Neural progenitor cell (in vitro differentiated cells): ENCODE measurements around the gene RIMKLA. TPM values are rescaled to one million over a fixed set of nuclear protein-coding genes. Genes with fewer than 3 reads are reported as not detected.

ENCODE experiments used
- DNase-seq: peaks from one replicate; pipeline ENCODE4 v3.0.0-alpha.2; 2016; ENCODE audit warnings: low spot score
- H2AFZ ChIP-seq: fragments of 200-600 bp; sonication (generic); replicated peaks from 2 replicates; pipeline ENCODE4 v1.6.1; 2016; ENCODE audit warnings: antibody characterized with exemption
- H3F3A ChIP-seq: fragments of 200-600 bp; sonication (generic); 2 replicates; pipeline ENCODE4 v1.6.1; 2016; ENCODE audit warnings: antibody characterized with exemption, low read depth
- H3K27ac ChIP-seq: fragments of 200-600 bp; sonication (generic); 2 replicates; pipeline ENCODE4 v1.5.1; 2016; ENCODE audit warnings: mild to moderate bottlenecking
- H3K27me3 ChIP-seq: fragments of 200-600 bp; sonication (generic); 2 replicates; pipeline ENCODE4 v1.6.1; 2016; ENCODE audit warnings: mild to moderate bottlenecking, moderate library complexity
- H3K36me3 ChIP-seq: fragments of 200-600 bp; sonication (generic); 2 replicates; pipeline ENCODE4 v1.5.1; 2016
- H3K4me1 ChIP-seq: fragments of 200-600 bp; sonication (generic); 2 replicates; pipeline ENCODE4 v1.6.1; 2016; ENCODE audit warnings: mixed run types
- H3K4me2 ChIP-seq: fragments of 200-600 bp; sonication (generic); 2 replicates; pipeline ENCODE4 v1.6.1; 2016
- H3K4me3 ChIP-seq: fragments of 200-600 bp; sonication (generic); 2 replicates; pipeline ENCODE4 v1.5.1; 2016
- H3K79me2 ChIP-seq: fragments of 200-600 bp; sonication (generic); 2 replicates; pipeline ENCODE4 v1.6.1; 2016; ENCODE audit warnings: low read depth
- H3K9ac ChIP-seq: fragments of 200-600 bp; sonication (generic); 2 replicates; pipeline ENCODE4 v1.6.1; 2016
- H3K9me3 ChIP-seq: fragments of 200-600 bp; sonication (generic); 2 replicates; pipeline ENCODE4 v1.5.1; 2016; ENCODE audit warnings: low read depth
- H4K20me1 ChIP-seq: fragments of 200-600 bp; sonication (generic); 2 replicates; pipeline ENCODE4 v1.6.1; 2016; ENCODE audit warnings: low read depth
- H3K27ac Mint-ChIP-seq: 3 replicates; pipeline ENCODE4 v1.8.0; 2021; ENCODE audit warnings: mixed read lengths
- H3K27me3 Mint-ChIP-seq: 2 replicates; pipeline ENCODE4 v1.8.0; 2022; ENCODE audit warnings: low read depth, mild to moderate bottlenecking, inconsistent platforms, moderate library complexity, mixed read lengths; ENCODE audit not compliant: insufficient read depth
- H3K36me3 Mint-ChIP-seq: 3 replicates; pipeline ENCODE4 v1.8.0; 2021; ENCODE audit warnings: mixed read lengths
- H3K4me1 Mint-ChIP-seq: 3 replicates; pipeline ENCODE4 v1.8.0; 2021; ENCODE audit warnings: mixed read lengths
- H3K4me3 Mint-ChIP-seq: 3 replicates; pipeline ENCODE4 v1.8.0; 2021; ENCODE audit warnings: mild to moderate bottlenecking, moderate library complexity, mixed read lengths
- H3K9me3 Mint-ChIP-seq: 3 replicates; pipeline ENCODE4 v1.8.0; 2020; ENCODE audit warnings: mixed read lengths
- CTCF ChIP-seq: fragments of 200-600 bp; sonication (generic); IDR thresholded peaks from 2 replicates; pipeline ENCODE4 v1.5.1; 2017; ENCODE audit warnings: antibody characterized with exemption, mild to moderate bottlenecking
- EZH2 ChIP-seq: fragments of 200-600 bp; sonication (generic); IDR thresholded peaks from 2 replicates; pipeline ENCODE4 v1.6.1; 2017; ENCODE audit warnings: antibody characterized with exemption, mild to moderate bottlenecking, moderate library complexity
- EZH2phosphoT487 ChIP-seq: fragments of 200-600 bp; sonication (generic); IDR thresholded peaks from 2 replicates; pipeline ENCODE4 v1.6.1; 2017; ENCODE audit warnings: antibody characterized with exemption
- total RNA-seq: library from RNA; depleted of rRNA; stranded (reverse); fragments of >200 nt; gene quantifications from 2 replicates; pipeline ENCODE4 v1.2.3, GENCODE V29; 2015; ENCODE audit warnings: low replicate concordance

Gene RIMKLA
- total RNA-seq, 1 donor from 2014 or later: 5.4 TPM

DNA sequence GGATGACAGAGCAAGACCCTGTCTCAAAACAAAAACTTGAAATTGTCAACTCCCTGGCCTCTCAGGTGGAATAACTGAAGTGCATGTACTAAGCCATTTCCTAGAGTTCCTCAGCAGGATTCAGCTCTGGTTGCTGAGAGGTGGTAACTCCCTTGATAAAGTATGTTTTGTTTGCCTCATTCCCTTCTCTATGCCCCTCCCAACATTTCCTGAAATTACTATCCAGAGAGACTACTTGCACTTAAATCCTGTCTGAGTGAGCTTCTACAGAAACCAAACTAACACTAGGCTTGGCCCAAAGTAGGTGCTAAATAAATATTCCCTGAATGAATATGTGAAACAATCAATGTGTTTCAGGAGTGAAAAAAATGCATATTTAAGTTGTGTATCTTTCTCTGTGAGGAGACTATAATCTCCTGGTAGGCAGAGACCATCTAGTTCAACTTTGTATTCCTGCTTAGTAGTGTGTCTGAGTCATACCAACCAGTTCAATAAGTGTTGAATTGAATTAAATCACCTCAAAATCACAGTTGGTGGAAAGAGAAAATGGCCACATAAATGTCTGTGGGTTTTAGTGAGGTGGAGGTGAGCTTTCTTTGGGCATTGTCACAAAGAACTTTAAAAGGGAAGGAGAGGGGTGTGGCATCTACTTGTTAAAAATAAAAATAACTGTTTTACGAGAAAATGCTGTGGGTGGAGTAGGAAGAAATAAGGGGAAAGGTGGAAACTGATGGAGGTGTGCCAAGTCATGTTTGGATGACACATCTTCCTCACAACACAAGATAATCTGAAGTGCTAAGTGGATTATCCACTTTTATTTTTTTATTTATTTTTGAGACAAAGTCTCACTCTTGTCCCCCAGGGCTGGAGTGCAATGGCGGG, 12.6 kb downstream of the RIMKLA start:
- no peak overlapping the region for H2AFZ ChIP-seq
- no peaks in the 10 kb centered on the region for H3K36me3 Mint-ChIP-seq
- no peak for DNase-seq
- H3K27ac ChIP-seq: no peak overlapping the region
- H3K4me3 ChIP-seq: no peak overlapping the region
- H3K4me3 Mint-ChIP-seq: no peak overlapping the region
- H3K27me3 ChIP-seq: no peaks in the 10 kb centered on the region
- H3K4me1 Mint-ChIP-seq: no peaks in the 10 kb centered on the region
- no peak overlapping the region for H3K9ac ChIP-seq
- H3K9me3 ChIP-seq: no peaks in the 10 kb centered on the region
- H4K20me1 ChIP-seq: no peaks in the 10 kb centered on the region
- no peaks in the 10 kb centered on the region for H3K36me3 ChIP-seq
- no peaks in the 10 kb centered on the region for H3F3A ChIP-seq
- H3K79me2 ChIP-seq: no peaks in the 10 kb centered on the region
- no peak overlapping the region for H3K4me2 ChIP-seq
- no peaks in the 10 kb centered on the region for H3K4me1 ChIP-seq
- no peaks in the 10 kb centered on the region for H3K27me3 Mint-ChIP-seq
- H3K9me3 Mint-ChIP-seq: no peaks in the 10 kb centered on the region
- TF ChIP-seq CTCF: no peak
- TF ChIP-seq EZH2: no peak
- TF ChIP-seq EZH2phosphoT487: no peak
- no peak overlapping the region for H3K27ac Mint-ChIP-seq

DNA sequence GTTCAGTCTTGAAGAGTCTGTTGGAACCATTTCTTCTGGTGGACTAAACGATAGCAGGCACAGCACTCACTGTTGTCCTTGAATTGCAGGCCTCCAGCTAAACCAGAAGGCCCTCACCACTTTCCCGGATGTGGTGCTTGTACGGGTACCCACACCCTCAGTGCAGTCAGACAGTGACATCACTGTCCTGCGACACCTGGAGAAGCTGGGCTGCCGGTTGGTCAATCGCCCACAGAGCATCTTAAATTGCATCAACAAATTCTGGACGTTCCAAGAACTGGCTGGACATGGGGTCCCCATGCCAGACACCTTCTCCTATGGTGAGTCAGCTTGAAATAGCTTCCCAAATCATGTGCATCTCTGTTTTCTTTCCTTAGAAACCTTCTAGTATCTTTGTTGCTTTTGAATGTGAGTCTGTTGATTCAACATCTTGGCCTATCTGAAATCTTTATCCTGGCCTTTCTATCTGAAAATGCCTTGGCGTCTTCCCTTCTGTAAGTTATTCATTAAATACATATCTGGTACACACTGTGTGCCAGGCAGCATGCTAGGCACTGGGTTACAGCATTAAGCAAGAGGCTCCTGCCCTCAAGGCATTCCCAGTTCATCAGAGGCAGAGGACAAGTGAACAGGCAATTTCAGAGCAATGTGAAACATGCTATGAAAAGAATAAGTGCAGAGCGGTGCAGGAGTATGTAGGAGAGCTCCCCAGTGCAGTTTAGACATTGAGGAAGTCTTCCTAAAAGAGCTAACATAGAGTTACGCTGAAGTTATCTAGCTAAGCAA, 18.9 kb downstream of the RIMKLA start:
- Mint-ChIP-seq H3K27me3 (no peaks in the 10 kb centered on the region), H3K4me1 (no peaks in the 10 kb centered on the region), H3K36me3 (no peaks in the 10 kb centered on the region), H3K4me3 (no peak overlapping the region), H3K27ac (no peak overlapping the region), H3K9me3 (no peaks in the 10 kb centered on the region)
- Histone ChIP-seq H4K20me1 (no peaks in the 10 kb centered on the region), H3K9me3 (no peaks in the 10 kb centered on the region), H3K4me2 (no peak overlapping the region), H3K4me1 (no peaks in the 10 kb centered on the region), H3K27me3 (no peaks in the 10 kb centered on the region), H3K4me3 (no peak overlapping the region), H3K9ac (no peak overlapping the region), H3F3A (no peaks in the 10 kb centered on the region), H2AFZ (no peak overlapping the region), H3K79me2 (no peaks in the 10 kb centered on the region), H3K27ac (no peak overlapping the region), H3K36me3 (no peaks in the 10 kb centered on the region)
- TF ChIP-seq CTCF (no peak), EZH2phosphoT487 (no peak), EZH2 (no peak)
- no peak for DNase-seq

GRCh38 chr1:42403880-42404400, 23.3 kb downstream of the RIMKLA start:
- no peak for DNase-seq
- H3K27me3 Mint-ChIP-seq: peaks cover 3% of the 10 kb centered on the region
- Histone ChIP-seq H3K4me2 (no peak overlapping the region), H3K4me1 (no peaks in the 10 kb centered on the region), H3K9ac (no peak overlapping the region), H3K4me3 (no peak overlapping the region), H3K9me3 (no peaks in the 10 kb centered on the region), H3K79me2 (no peaks in the 10 kb centered on the region), H3K27me3 (no peaks in the 10 kb centered on the region), H3K27ac (no peak overlapping the region), H2AFZ (no peak overlapping the region), H3K36me3 (no peaks in the 10 kb centered on the region), H4K20me1 (no peaks in the 10 kb centered on the region), H3F3A (no peaks in the 10 kb centered on the region)
- H3K36me3 Mint-ChIP-seq: no peaks in the 10 kb centered on the region
- no peaks in the 10 kb centered on the region for H3K4me1 Mint-ChIP-seq
- H3K9me3 Mint-ChIP-seq: no peaks in the 10 kb centered on the region
- no peak overlapping the region for H3K27ac Mint-ChIP-seq
- TF ChIP-seq CTCF: peak; percentile 21
- TF ChIP-seq EZH2: no peak
- H3K4me3 Mint-ChIP-seq: no peak overlapping the region
